Measurements from ENCODE around the gene ATP11A. TPM values are rescaled to one million over a fixed set of nuclear protein-coding genes. Genes with fewer than 3 reads are reported as not detected.

ATP11A gene
- total and polyA plus RNA-seq, 7 donors, result 3.9 to 48.6 (median 26.4) TPM

GRCh38 chr13:112664501-112665203 is 25.2 kb upstream of the ATP11A start:
- intact Hi-C loops (cut with DNase I), result no loop called here
- ATAC-seq (no peak), DNase-seq (no peak)
- no peak for TF ChIP-seq CTCF (IDR thresholded peaks at IDR 0.05)
- Histone ChIP-seq H3K9me3 (no peaks in the 10 kb centered on the region), H3K27me3 (ENCODE audit: insufficient read depth in 3 of 3, low read length in 2 of 3) (peaks cover 0 to 4% (median 0%) of the 10 kb centered on the region in 3 donors), H3K4me3 (no peak overlapping the region), H3K4me1 (no peaks in the 10 kb centered on the region), H3K27ac (no peak overlapping the region), H3K36me3 (ENCODE audit: insufficient read depth in 1 of 2, low read depth in 1 of 2) (no peaks in the 10 kb centered on the region)
- 73 to 79% (median 78%) methylated on average over 22 of the region's 22 CpGs for WGBS, 3 donors

GRCh38 chr13:112668924-112669323 is 20.9 kb upstream of the ATP11A start:
- no peak for TF ChIP-seq CTCF (IDR thresholded peaks at IDR 0.05)
- 52 to 56% (median 55%) methylated on average over 13 of the region's 13 CpGs for WGBS, 3 donors
- DNase-seq (no peak), ATAC-seq (no peak)
- Histone ChIP-seq H3K9me3 (no peaks in the 10 kb centered on the region), H3K27me3 (ENCODE audit: insufficient read depth in 3 of 3, low read length in 2 of 3) (peaks cover 0 to 4% (median 0%) of the 10 kb centered on the region in 3 donors), H3K27ac (no peak overlapping the region), H3K4me3 (no peak overlapping the region), H3K4me1 (no peaks in the 10 kb centered on the region), H3K36me3 (ENCODE audit: insufficient read depth in 1 of 2, low read depth in 1 of 2) (no peaks in the 10 kb centered on the region)
- intact Hi-C loops (cut with DNase I), result no loop called here

- Histone ChIP-seq H3K27me3 (ENCODE audit: insufficient read depth in 3 of 3, low read length in 2 of 3) (peaks cover 0 to 4% (median 0%) of the 10 kb centered on the region in 3 donors), H3K4me3 (no peak overlapping the region), H3K9me3 (no peaks in the 10 kb centered on the region), H3K36me3 (ENCODE audit: insufficient read depth in 1 of 2, low read depth in 1 of 2) (no peaks in the 10 kb centered on the region), H3K4me1 (no peaks in the 10 kb centered on the region), H3K27ac (no peak overlapping the region)
- no peak for ATAC-seq
- TF ChIP-seq CTCF (IDR thresholded peaks at IDR 0.05), result no peak
- no peak for DNase-seq
- intact Hi-C loops (cut with DNase I), result no loop called here
- WGBS, 3 donors, result 76 to 83% (median 82%) methylated on average over 10 of the region's 10 CpGs
Measured at GRCh38 chr13:112669881-112670499, 19.8 kb upstream of the ATP11A start.

- Histone ChIP-seq H3K36me3 (ENCODE audit: insufficient read depth in 1 of 2, low read depth in 1 of 2) (no peaks in the 10 kb centered on the region), H3K27me3 (ENCODE audit: insufficient read depth in 3 of 3, low read length in 2 of 3) (peaks cover 0 to 4% (median 0%) of the 10 kb centered on the region in 3 donors), H3K4me1 (no peaks in the 10 kb centered on the region), H3K4me3 (no peak overlapping the region), H3K27ac (no peak overlapping the region), H3K9me3 (no peaks in the 10 kb centered on the region)
- TF ChIP-seq CTCF (IDR thresholded peaks at IDR 0.05), result no peak
- DNase-seq (no peak), ATAC-seq (no peak)
- intact Hi-C loops (cut with DNase I), result no loop called here
- WGBS, 3 donors, result 57 to 67% (median 59%) methylated on average over 9 of the region's 9 CpGs
Measured at GRCh38 chr13:112670864-112671263, 19.0 kb upstream of the ATP11A start.

Data from psoas muscle (tissue), 8 donors.